ENCODE measurements around the gene DNLZ.

Gene DNLZ

GRCh38 chr9:136381966-136382513, 18.5 kb upstream of the DNLZ start:
- Histone ChIP-seq H3K4me2 (ENCODE audit: low read depth, low read length, poor library complexity, severe bottlenecking) (no peak overlapping the region), H3K27me3 (ENCODE audit: low read length) (no peaks in the 10 kb centered on the region), H3K27ac (ENCODE audit: low read depth, low read length) (no peak overlapping the region), H3K9me2 (replicated peaks; ENCODE audit: insufficient read depth, low read length) (no peaks in the 10 kb centered on the region), H2AFZ (ENCODE audit: low read depth, low read length, severe bottlenecking) (no peak overlapping the region), H3K9me3 (ENCODE audit: insufficient read depth, low read length) (no peaks in the 10 kb centered on the region), H3K9ac (ENCODE audit: low read length) (no peak overlapping the region), H3K36me3 (ENCODE audit: low read length) (0 out of 2 replicates have a peak, but pooled peaks cover 4% of the 10 kb centered on the region), H3K4me3 (ENCODE audit: insufficient read depth, low read length, poor library complexity, severe bottlenecking) (no peak overlapping the region), H3K79me2 (ENCODE audit: insufficient read depth, low read length) (no peaks in the 10 kb centered on the region), H4K20me1 (ENCODE audit: low read depth, low read length) (no peaks in the 10 kb centered on the region), H3F3A (ENCODE audit: insufficient read depth) (no peaks in the 10 kb centered on the region)
- no peak for TF ChIP-seq CTCF (IDR thresholded peaks at IDR 0.05; ENCODE audit: insufficient read depth, low read length, poor library complexity, severe bottlenecking)
- no peak for TF ChIP-seq EZH2phosphoT487 (conservative IDR thresholded peaks at IDR 0.05; ENCODE audit: low read length)

- Histone ChIP-seq H3F3A (ENCODE audit: insufficient read depth) (no peaks in the 10 kb centered on the region), H3K27ac (ENCODE audit: low read depth, low read length) (no peak overlapping the region), H4K20me1 (ENCODE audit: low read depth, low read length) (no peaks in the 10 kb centered on the region), H3K9me2 (replicated peaks; ENCODE audit: insufficient read depth, low read length) (no peaks in the 10 kb centered on the region), H3K9me3 (ENCODE audit: insufficient read depth, low read length) (no peaks in the 10 kb centered on the region), H3K9ac (ENCODE audit: low read length) (no peak overlapping the region), H3K36me3 (ENCODE audit: low read length) (0 out of 2 replicates have a peak, but pooled peaks cover 4% of the 10 kb centered on the region), H2AFZ (ENCODE audit: low read depth, low read length, severe bottlenecking) (no peak overlapping the region), H3K27me3 (ENCODE audit: low read length) (no peaks in the 10 kb centered on the region), H3K4me3 (ENCODE audit: insufficient read depth, low read length, poor library complexity, severe bottlenecking) (no peak overlapping the region), H3K4me2 (ENCODE audit: low read depth, low read length, poor library complexity, severe bottlenecking) (no peak overlapping the region), H3K79me2 (ENCODE audit: insufficient read depth, low read length) (no peaks in the 10 kb centered on the region)
- TF ChIP-seq EZH2phosphoT487 (conservative IDR thresholded peaks at IDR 0.05; ENCODE audit: low read length) (no peak), CTCF (IDR thresholded peaks at IDR 0.05; ENCODE audit: insufficient read depth, low read length, poor library complexity, severe bottlenecking) (no peak)
Observed at GRCh38 chr9:136381311-136381710, 17.8 kb upstream of the DNLZ start.

- no peak overlapping the region for H3K4me2 ChIP-seq (ENCODE audit: low read depth, low read length, poor library complexity, severe bottlenecking)
- H3K4me3 ChIP-seq (ENCODE audit: insufficient read depth, low read length, poor library complexity, severe bottlenecking) = no peak overlapping the region
- H3K27me3 ChIP-seq (ENCODE audit: low read length) = no peaks in the 10 kb centered on the region
- no peak overlapping the region for H3K27ac ChIP-seq (ENCODE audit: low read depth, low read length)
- TF ChIP-seq CTCF (IDR thresholded peaks at IDR 0.05; ENCODE audit: insufficient read depth, low read length, poor library complexity, severe bottlenecking) = no peak
- no peak for TF ChIP-seq EZH2phosphoT487 (conservative IDR thresholded peaks at IDR 0.05; ENCODE audit: low read length)
- H3K79me2 ChIP-seq (ENCODE audit: insufficient read depth, low read length) = no peaks in the 10 kb centered on the region
- H2AFZ ChIP-seq (ENCODE audit: low read depth, low read length, severe bottlenecking) = no peak overlapping the region
- H3K9me2 ChIP-seq (replicated peaks; ENCODE audit: insufficient read depth, low read length) = no peaks in the 10 kb centered on the region
- no peaks in the 10 kb centered on the region for H3F3A ChIP-seq (ENCODE audit: insufficient read depth)
- no peak overlapping the region for H3K9ac ChIP-seq (ENCODE audit: low read length)
- 0 out of 2 replicates have a peak, but pooled peaks cover 4% of the 10 kb centered on the region for H3K36me3 ChIP-seq (ENCODE audit: low read length)
- H4K20me1 ChIP-seq (ENCODE audit: low read depth, low read length) = no peaks in the 10 kb centered on the region
- no peaks in the 10 kb centered on the region for H3K9me3 ChIP-seq (ENCODE audit: insufficient read depth, low read length)
Observed at GRCh38 chr9:136380381-136380780, 16.8 kb upstream of the DNLZ start.
